Measurements from ENCODE around the gene POLK. TPM values are rescaled to one million over a fixed set of nuclear protein-coding genes. Genes with fewer than 3 reads are reported as not detected.
A peak's percentile ranks its signal among the peaks of the same experiment; 100 is the strongest.

Gene POLK
- total RNA-seq, 1 donor from 2014 or later = 38.2 TPM

DNA sequence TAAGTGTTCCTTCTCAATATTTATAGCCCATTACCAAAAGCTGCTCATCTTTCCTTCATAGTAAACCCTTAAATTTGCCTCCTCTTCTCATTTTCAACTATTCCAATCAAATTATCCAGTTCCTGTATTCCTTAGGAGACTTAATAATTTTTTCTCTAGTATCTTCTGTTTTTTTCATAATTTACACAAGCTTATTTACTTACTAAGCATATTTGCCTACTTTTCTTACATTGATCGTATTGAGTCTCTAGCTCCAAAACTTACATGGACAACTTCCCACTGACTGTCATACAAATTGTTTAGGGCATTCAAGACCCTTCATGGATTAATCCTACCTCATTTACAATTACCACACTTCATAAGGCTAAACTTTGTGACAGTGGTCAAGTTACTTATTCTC, 3.9 kb upstream of the POLK start:
- Histone ChIP-seq H3K4me1 (peaks cover 35% of the 10 kb centered on the region), H3K9me3 (no peaks in the 10 kb centered on the region), H3K27ac (no peak overlapping the region), H3K4me3 (no peak overlapping the region), H3K27me3 (no peaks in the 10 kb centered on the region), H3K36me3 (peaks cover 10% of the 10 kb centered on the region)
- intact Hi-C loops (cut with DNase I) = no loop called here
- no peak for ATAC-seq
- TF ChIP-seq, protein P1, sequence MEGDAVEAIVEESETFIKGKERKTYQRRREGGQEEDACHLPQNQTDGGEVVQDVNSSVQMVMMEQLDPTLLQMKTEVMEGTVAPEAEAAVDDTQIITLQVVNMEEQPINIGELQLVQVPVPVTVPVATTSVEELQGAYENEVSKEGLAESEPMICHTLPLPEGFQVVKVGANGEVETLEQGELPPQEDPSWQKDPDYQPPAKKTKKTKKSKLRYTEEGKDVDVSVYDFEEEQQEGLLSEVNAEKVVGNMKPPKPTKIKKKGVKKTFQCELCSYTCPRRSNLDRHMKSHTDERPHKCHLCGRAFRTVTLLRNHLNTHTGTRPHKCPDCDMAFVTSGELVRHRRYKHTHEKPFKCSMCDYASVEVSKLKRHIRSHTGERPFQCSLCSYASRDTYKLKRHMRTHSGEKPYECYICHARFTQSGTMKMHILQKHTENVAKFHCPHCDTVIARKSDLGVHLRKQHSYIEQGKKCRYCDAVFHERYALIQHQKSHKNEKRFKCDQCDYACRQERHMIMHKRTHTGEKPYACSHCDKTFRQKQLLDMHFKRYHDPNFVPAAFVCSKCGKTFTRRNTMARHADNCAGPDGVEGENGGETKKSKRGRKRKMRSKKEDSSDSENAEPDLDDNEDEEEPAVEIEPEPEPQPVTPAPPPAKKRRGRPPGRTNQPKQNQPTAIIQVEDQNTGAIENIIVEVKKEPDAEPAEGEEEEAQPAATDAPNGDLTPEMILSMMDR (IDR thresholded peaks at IDR 0.05) = no peak
- no peak for DNase-seq

DNA sequence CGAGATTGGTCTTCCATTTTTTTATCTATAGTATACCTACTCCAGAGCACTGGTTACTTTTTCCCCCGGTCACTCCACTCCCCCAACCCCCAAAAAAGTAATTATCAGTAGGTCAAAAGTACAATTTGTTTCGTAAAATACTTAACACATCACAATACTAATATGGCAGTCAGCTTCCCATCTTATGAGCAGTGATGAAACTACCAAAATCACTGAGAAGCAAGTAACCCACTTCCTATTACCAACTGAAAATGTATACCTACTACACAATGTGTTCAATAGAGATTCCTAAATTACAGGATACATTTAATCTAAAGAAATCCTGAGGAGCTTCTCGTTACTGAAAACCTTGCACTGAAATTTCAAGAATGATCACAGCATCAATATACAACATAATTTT, 2.1 kb upstream of the POLK start:
- TF ChIP-seq, protein P1 (IDR thresholded peaks at IDR 0.05) = no peak
- DNase-seq (no peak), ATAC-seq (no peak)
- intact Hi-C loops (cut with DNase I) = no loop called here
- Histone ChIP-seq H3K4me1 (peaks cover 47% of the 10 kb centered on the region), H3K9me3 (no peaks in the 10 kb centered on the region), H3K27ac (peak overlapping the region; percentile 92), H3K36me3 (peaks cover 8% of the 10 kb centered on the region), H3K27me3 (no peaks in the 10 kb centered on the region), H3K4me3 (peak overlapping the region; percentile 84)

DNA sequence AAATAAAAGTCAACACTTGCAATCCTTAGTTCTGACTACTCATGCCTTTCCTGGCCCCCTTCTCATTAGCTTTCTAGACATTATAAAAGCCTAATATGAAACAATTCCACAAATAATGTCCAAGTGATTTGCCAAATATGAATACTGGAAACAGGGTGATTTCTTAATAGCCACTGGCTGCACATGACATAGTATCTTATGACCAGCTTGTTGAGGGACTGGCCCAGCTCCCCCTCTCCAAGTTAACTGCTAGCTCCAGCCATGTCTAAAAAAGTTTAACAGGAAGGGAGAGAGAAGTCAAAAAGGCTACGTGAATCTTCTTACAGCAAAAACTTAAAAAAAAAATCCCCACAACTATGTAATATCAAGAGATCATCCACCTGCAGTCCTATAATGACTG, 1.7 kb upstream of the POLK start:
- peak; percentile 10 for ATAC-seq
- peak overlapping the region; percentile 84 for H3K4me3 ChIP-seq
- TF ChIP-seq, protein P1 (IDR thresholded peaks at IDR 0.05) = no peak
- peaks cover 6% of the 10 kb centered on the region for H3K36me3 ChIP-seq
- no peaks in the 10 kb centered on the region for H3K27me3 ChIP-seq
- H3K27ac ChIP-seq = peak overlapping the region; percentile 92
- H3K9me3 ChIP-seq = no peaks in the 10 kb centered on the region
- H3K4me1 ChIP-seq = peaks cover 47% of the 10 kb centered on the region
- intact Hi-C loops (cut with DNase I) = loop anchor here (10.0 kb wide), 1 partner anchor 55 kb away; no protein-coding TSS in a partner anchor
- DNase-seq = no peak

DNA sequence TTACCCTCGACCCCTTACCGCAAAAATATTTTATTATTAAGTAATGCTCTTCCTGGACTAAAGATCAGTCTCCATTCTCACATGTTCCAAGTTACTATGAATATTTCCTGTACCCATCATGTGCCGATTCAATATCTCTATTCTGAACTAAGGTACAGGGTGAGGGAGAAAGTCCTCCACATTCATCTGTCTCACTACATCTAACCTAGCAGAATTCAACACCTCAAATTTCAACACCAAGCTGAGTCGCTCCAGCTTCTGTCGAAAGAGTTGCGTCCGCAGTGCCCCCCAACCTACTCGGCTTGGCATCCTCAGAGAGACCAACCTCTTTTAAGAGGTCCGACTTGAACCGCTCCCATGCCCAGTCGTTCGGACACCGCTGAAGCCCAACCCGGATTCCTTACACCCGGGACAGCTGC, 1.3 kb upstream of the POLK start:
- peaks cover 4% of the 10 kb centered on the region for H3K36me3 ChIP-seq
- H3K4me1 ChIP-seq = peaks cover 47% of the 10 kb centered on the region
- peak overlapping the region; percentile 84 for H3K4me3 ChIP-seq
- ATAC-seq (peak; percentile 34), DNase-seq (no peak)
- intact Hi-C loops (cut with DNase I) = loop anchor here (10.0 kb wide), 1 partner anchor 54 kb away; no protein-coding TSS in a partner anchor
- no peaks in the 10 kb centered on the region for H3K27me3 ChIP-seq
- H3K27ac ChIP-seq = peak overlapping the region; percentile 92
- TF ChIP-seq, protein P1 (IDR thresholded peaks at IDR 0.05) = no peak
- no peaks in the 10 kb centered on the region for H3K9me3 ChIP-seq

DNA sequence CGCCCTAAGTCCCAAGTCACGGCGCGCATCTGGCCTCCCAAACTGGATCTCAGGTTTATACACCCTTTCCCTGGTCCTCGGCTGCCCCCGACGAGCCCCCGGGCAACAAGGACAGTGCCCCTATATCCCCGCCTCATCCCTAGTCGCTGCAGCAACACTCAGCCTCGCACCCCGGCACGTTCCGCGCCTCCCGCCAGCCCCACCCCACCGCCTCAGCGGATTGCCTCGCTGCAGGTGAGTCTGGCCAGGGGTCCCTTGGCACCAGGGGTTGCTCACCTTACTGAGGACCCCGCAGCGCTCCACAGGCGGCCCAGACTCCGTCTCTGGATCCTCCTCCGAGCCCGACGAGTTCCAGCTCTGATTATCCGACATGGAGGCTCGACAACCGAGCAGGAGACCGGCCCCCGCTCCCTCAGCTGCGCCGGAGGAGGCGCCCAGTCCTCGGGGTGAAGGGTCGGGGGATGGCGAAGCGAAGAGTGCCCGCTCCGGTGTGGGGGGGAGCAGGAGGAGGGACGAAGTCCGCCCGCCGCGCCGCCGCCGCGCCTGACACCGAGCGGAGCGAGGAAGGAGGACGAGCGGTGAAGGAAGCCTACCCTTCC, 756 bp upstream of the POLK start:
- Histone ChIP-seq H3K4me3 (peak overlapping the region; percentile 84), H3K4me1 (peaks cover 45% of the 10 kb centered on the region), H3K36me3 (no peaks in the 10 kb centered on the region), H3K27me3 (no peaks in the 10 kb centered on the region), H3K9me3 (no peaks in the 10 kb centered on the region), H3K27ac (peak overlapping the region; percentile 92)
- TF ChIP-seq, protein P1 (IDR thresholded peaks at IDR 0.05) = no peak
- DNase-seq = peak; percentile 83
- intact Hi-C loops (cut with DNase I) = loop anchor here (10.0 kb wide), 1 partner anchor 54 kb away; no protein-coding TSS in a partner anchor
- peak; percentile 68 for ATAC-seq

All from upper lobe of right lung (tissue), 1 donor.